Kidney (tissue), 14 donors: ENCODE measurements around the gene SPECC1. TPM values are rescaled to one million over a fixed set of nuclear protein-coding genes. Genes with fewer than 3 reads are reported as not detected.
A peak's percentile ranks its signal among the peaks of the same experiment; 100 is the strongest.

Source experiments
- DNase-seq, 5 donors: peaks; one replicate each; pipeline ENCODE4 v3.0.0-alpha.2; 2013 to 2020
- FAIRE-seq: peaks from 2 replicates; lab custom pipeline; 2012; peaks lifted over from hg19 to GRCh38; lab: Jason Lieb, UNC
- H3K27ac ChIP-seq, 2 donors: one replicate each; pipeline ENCODE4 v1.7.0; 2013; ENCODE audit warnings: low read depth in 2 of 2, low read length in 2 of 2, inconsistent platforms in 1 of 2
- H3K27me3 ChIP-seq: one replicate; pipeline ENCODE4 v1.7.1; 2013; ENCODE audit warnings: low read length, inconsistent platforms; ENCODE audit not compliant: control insufficient read depth, insufficient read depth
- H3K36me3 ChIP-seq, 3 donors: one replicate each; pipeline versions ENCODE4 v1.7.0 to v1.7.1; 2013; ENCODE audit warnings: low read length in 3 of 3, control low read depth in 1 of 3, inconsistent platforms in 1 of 3; ENCODE audit not compliant: insufficient read depth in 3 of 3, control insufficient read depth in 2 of 3
- H3K4me1 ChIP-seq, 3 donors: one replicate each; pipeline versions ENCODE4 v1.7.0 to v1.7.1; 2013; ENCODE audit warnings: low read length in 3 of 3, inconsistent platforms in 1 of 3, low read depth in 1 of 3; ENCODE audit not compliant: control insufficient read depth in 2 of 3, insufficient read depth in 2 of 3
- H3K4me3 ChIP-seq, 3 donors: one replicate each; pipeline versions ENCODE4 v1.7.0 to v1.8.1; 2013; ENCODE audit warnings: low read length in 3 of 3, control low read depth in 1 of 3, inconsistent platforms in 1 of 3
- H3K9ac ChIP-seq, 3 donors: one replicate each; pipeline versions ENCODE4 v1.7.0 to v1.7.1; 2013; ENCODE audit warnings: low read length in 3 of 3, control low read depth in 1 of 3, inconsistent platforms in 1 of 3
- H3K9me3 ChIP-seq, 3 donors: one replicate each; pipeline versions ENCODE4 v1.7.0 to v1.7.1; 2013; ENCODE audit warnings: low read length in 3 of 3, control low read depth in 1 of 3, inconsistent platforms in 1 of 3; ENCODE audit not compliant: control insufficient read depth in 2 of 3, insufficient read depth in 1 of 3
- intact Hi-C: fragments of 100-400 bp; cut with DNase I; formaldehyde crosslinking; loops from one replicate; pipeline ENCODE4 v1.11.1; 2022
- polyA plus RNA-seq: library from polyadenylated mRNA; stranded (reverse); fragments of 350-450 nt; fragmentation: Illumina TruSeq; extraction: RNeasy Lipid Tissue Mini Kit (QIAGEN cat#74804); gene quantifications from one replicate; pipeline ENCODE4 v1.2.3, GENCODE V29; 2014; ENCODE audit warnings: low read depth, low replicate concordance; ENCODE audit not compliant: insufficient read depth
- total RNA-seq: library from RNA; stranded (reverse); fragmentation: NEBNext Ultra II Directional; extraction: Animal tissue kit (Norgen Biotek cat#: 25700); gene quantifications from one replicate; pipeline ENCODE4 v1.2.1, GENCODE V29; 2021
- TF ChIP-seq, protein P1 (sequence below): IDR thresholded peaks from 3 replicates; pipeline ENCODE4 v1.5.1; 2012; ENCODE audit warnings: mild to moderate bottlenecking, moderate library complexity, borderline replicate concordance; ENCODE audit not compliant: insufficient read depth; ENCODE audit errors: extremely low read depth
- donor health status: control.
- donor health status: control.
- donor health status: control.
- donor health status: control.
- donor health status: control.
- donor health status: DM: yes; HTN: yes; CAD: no.
- donor health status: Normal renal cell carcinoma (clear cell type).

The SPECC1 gene
- total and polyA plus RNA-seq, 2 donors from 2014 or later: 7.6 to 29.1 TPM

DNA sequence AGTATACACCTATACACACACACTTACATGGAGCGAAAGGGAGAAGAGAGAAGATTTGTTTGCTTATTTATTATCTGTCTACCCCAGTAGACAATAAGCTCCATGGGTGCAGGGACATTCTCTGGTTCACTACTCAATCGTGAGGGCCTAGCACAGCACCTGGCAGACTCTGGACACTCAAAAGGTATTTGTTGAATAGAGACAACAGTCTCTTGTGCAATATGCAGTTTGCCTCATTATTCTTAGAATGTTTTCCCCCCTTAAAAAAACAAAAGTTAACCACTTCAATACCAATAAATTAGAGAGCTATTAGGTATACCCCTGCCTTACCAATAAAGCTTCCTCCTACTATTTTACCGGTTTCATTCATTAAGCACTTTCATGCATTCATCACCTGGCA is 33.6 kb upstream of the SPECC1 start:
- no peak overlapping the region for H3K9ac ChIP-seq
- no peaks in the 10 kb centered on the region for H3K27me3 ChIP-seq
- FAIRE-seq (no peak), DNase-seq (no peak)
- H3K4me3 ChIP-seq: no peak overlapping the region
- peak overlapping the region in 1 of 2 donors; percentile 13 for H3K27ac ChIP-seq
- no peaks in the 10 kb centered on the region for H3K36me3 ChIP-seq
- TF ChIP-seq, protein P1, sequence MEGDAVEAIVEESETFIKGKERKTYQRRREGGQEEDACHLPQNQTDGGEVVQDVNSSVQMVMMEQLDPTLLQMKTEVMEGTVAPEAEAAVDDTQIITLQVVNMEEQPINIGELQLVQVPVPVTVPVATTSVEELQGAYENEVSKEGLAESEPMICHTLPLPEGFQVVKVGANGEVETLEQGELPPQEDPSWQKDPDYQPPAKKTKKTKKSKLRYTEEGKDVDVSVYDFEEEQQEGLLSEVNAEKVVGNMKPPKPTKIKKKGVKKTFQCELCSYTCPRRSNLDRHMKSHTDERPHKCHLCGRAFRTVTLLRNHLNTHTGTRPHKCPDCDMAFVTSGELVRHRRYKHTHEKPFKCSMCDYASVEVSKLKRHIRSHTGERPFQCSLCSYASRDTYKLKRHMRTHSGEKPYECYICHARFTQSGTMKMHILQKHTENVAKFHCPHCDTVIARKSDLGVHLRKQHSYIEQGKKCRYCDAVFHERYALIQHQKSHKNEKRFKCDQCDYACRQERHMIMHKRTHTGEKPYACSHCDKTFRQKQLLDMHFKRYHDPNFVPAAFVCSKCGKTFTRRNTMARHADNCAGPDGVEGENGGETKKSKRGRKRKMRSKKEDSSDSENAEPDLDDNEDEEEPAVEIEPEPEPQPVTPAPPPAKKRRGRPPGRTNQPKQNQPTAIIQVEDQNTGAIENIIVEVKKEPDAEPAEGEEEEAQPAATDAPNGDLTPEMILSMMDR: no peak
- H3K4me1 ChIP-seq: peaks cover 0 to 6% (median 0%) of the 10 kb centered on the region in 3 donors
- intact Hi-C loops: no loop called here
- H3K9me3 ChIP-seq: no peaks in the 10 kb centered on the region

DNA sequence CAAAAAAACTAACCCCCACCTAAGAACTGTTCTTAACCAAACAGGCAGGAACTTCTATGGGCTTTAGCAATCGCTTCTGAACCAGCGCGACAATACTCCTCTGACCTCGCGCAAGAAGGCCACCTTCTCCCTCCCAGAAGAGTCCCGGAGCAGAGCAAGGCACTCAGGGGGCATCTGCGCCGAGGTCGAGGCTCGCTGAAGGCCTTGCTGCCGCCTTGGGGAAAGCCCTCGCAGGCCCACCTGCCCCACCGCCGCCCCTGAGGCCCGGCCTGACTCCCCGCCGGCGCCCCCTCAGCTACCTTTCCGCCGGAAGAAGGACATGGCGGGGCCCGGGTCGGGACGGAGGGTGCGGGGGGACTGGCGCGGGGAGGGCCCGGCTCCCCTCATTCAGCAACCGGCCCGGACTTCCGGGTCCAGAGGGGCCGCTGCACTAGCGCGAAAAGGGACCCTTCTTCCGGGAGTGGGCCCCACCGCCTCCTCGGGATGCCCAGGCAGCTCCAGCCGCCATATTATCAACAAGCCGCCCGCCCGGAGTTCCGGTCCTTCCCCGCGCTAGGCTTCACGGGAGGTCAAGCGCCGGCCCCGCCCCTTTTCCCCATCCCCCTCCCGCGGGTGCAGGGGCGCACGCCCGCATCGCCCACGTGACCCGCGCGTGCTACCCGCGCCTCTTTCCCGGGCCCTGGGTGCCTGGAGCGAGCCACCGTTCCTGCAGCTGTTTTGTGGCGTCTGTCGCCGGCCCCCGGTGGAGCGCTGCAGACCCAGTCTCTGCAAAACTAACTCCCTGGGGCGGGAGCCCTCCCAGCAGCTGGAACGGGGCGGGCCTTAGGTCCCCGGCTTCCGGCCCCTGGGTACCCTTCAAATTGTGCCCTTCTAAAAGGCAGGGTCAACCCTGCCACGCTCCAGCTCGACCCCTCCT is 31.6 kb upstream of the SPECC1 start, which contains the start of gene AKAP10:
Gene AKAP10 (minus strand): TSS at position 536 of the 916 bp plus-strand sequence. CDS start 149 bp downstream, at position 387.
- TF ChIP-seq, protein P1: no peak
- FAIRE-seq: no peak
- no peaks in the 10 kb centered on the region for H3K9me3 ChIP-seq
- H3K4me3 ChIP-seq: peak within 1 kb of the TSS; percentile 72 to 95 (median 83)
- H3K9ac ChIP-seq: peak within 1 kb of the TSS; percentile 70 to 85 (median 78)
- H3K4me1 ChIP-seq: peaks cover 0 to 6% (median 0%) of the 10 kb centered on the region in 3 donors
- peak within 1 kb of the TSS; percentile 81 to 82 for H3K27ac ChIP-seq
- intact Hi-C loops: no loop called here
- no peaks in the 10 kb centered on the region for H3K27me3 ChIP-seq
- no peaks in the 10 kb centered on the region for H3K36me3 ChIP-seq
- DNase-seq: peak; percentile 94 to 98 (median 96)

DNA sequence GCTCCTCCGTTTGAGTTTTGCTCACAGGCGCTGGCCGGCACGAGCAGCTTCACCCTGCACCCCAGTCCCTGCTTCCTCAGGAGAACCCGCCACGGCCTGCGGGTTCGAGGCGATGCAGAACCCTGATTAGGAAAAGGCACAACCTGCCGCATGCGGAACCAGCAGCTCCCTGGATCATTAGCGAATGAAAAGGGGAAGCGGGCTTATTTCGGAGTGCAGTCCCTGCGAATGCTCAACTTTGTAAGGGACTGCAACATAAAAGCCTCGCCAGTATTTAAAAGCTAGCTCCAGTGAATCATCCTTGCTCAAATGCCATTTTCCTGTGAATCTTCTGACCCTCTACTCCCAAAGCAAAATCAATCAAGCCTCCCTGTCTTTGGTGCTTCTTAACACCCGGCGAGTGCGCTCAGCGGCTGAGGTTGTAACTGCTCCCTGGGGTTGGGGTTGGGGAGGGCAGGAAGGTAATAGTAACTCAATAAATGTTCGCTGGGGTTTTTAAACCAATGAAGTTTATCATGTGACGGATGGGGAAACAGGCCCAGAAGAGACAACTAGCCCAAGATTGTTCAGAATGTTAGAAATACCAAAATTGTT is 30.9 kb upstream of the SPECC1 start:
- no peaks in the 10 kb centered on the region for H3K36me3 ChIP-seq
- no peak for DNase-seq
- peaks cover 0 to 6% (median 0%) of the 10 kb centered on the region in 3 donors for H3K4me1 ChIP-seq
- FAIRE-seq: no peak
- H3K4me3 ChIP-seq: peak overlapping the region; percentile 57 to 95 (median 79)
- intact Hi-C loops: no loop called here
- TF ChIP-seq, protein P1: no peak
- H3K9me3 ChIP-seq: no peaks in the 10 kb centered on the region
- peak overlapping the region; percentile 73 to 75 for H3K27ac ChIP-seq
- H3K27me3 ChIP-seq: no peaks in the 10 kb centered on the region
- H3K9ac ChIP-seq: peak overlapping the region; percentile 43 to 69 (median 50)
